Measurements from ENCODE around the gene TBX10.
"Not testable (repeated sequence)": the region's sequence is repeated elsewhere in the genome, so short reads cannot be mapped to it uniquely, and the experiment has no call there.

DNA sequence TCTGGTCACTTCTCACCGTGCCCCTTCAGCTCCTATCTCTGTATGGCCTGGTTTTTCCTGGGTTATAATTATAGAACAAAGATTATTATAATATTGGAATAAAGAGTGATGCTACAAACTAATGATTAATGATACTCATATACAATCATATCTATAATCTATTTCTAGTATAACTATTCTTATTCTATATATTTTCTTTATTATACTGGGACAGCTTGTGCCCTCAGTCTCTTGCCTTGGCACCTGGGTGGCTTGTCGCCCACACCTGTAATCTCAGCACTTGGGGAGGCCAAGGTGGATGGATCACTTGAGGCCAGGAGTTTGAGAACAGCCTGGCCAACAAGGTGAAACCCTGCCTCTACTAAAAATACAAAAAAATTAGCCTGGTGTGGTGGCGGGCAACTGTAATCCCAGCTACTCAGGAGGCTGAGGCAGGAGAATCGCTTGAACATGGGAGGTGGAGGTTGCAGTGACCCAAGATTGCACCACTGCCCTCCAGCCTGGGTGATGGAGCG is 20.1 kb upstream of the TBX10 start:
- TF ChIP-seq, protein P1, sequence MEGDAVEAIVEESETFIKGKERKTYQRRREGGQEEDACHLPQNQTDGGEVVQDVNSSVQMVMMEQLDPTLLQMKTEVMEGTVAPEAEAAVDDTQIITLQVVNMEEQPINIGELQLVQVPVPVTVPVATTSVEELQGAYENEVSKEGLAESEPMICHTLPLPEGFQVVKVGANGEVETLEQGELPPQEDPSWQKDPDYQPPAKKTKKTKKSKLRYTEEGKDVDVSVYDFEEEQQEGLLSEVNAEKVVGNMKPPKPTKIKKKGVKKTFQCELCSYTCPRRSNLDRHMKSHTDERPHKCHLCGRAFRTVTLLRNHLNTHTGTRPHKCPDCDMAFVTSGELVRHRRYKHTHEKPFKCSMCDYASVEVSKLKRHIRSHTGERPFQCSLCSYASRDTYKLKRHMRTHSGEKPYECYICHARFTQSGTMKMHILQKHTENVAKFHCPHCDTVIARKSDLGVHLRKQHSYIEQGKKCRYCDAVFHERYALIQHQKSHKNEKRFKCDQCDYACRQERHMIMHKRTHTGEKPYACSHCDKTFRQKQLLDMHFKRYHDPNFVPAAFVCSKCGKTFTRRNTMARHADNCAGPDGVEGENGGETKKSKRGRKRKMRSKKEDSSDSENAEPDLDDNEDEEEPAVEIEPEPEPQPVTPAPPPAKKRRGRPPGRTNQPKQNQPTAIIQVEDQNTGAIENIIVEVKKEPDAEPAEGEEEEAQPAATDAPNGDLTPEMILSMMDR (IDR thresholded peaks at IDR 0.05) = not testable (repeated sequence)
- not testable (repeated sequence) for TF ChIP-seq POLR2A, POLR2AphosphoS5 (IDR thresholded peaks at IDR 0.05)
